CD4-positive, alpha-beta T cell (primary cell): ENCODE results near the gene SLC2A13. TPM values are rescaled to one million over a fixed set of nuclear protein-coding genes. Genes with fewer than 3 reads are reported as not detected.

Source experiments
- ATAC-seq: fragments of 200-7000 bp; cut with Tn5 transposase; one replicate; pipeline ENCODE4 v1.10.0; 2022; ENCODE audit warnings: mild to moderate bottlenecking; ENCODE audit not compliant: poor library complexity
- CTCF ChIA-PET: fragments of 350-600 bp; sonication (Branson Sonifier 250); formaldehyde crosslinking; loops from one replicate; lab custom pipeline; 2021; ENCODE audit warnings: antibody characterized with exemption, inconsistent platforms; lab: Charles Lee
- POLR2A ChIA-PET: fragments of 350-600 bp; sonication (Branson Sonifier 250); formaldehyde crosslinking; loops from one replicate; lab custom pipeline; 2021; ENCODE audit warnings: antibody characterized with exemption, inconsistent platforms; lab: Charles Lee
- DNase-seq, 14 experiments: peaks; one replicate each; pipeline ENCODE4 v3.0.0-alpha.2; 2013 to 2020; ENCODE audit warnings: mixed read lengths in 2 of 14
- H3K27ac ChIP-seq, 2 donors: one replicate each; pipeline versions ENCODE4 v1.5.1 to v1.7.0; 2013; ENCODE audit warnings: low read length in 2 of 2, low read depth in 1 of 2, mild to moderate bottlenecking in 1 of 2
- H3K27me3 ChIP-seq, 2 experiments: 1 replicate in 1 of 2; 2 replicates in 1 of 2; pipeline versions ENCODE4 v1.6.1 to v1.7.0; 2013; ENCODE audit warnings: low read length in 2 of 2, control low read depth in 1 of 2, mild to moderate bottlenecking in 1 of 2, moderate library complexity in 1 of 2; ENCODE audit not compliant: insufficient read depth in 2 of 2, control insufficient read depth in 1 of 2
- H3K36me3 ChIP-seq: one replicate; pipeline ENCODE4 v1.6.1; 2013; ENCODE audit warnings: low read length, control low read depth; ENCODE audit not compliant: insufficient read depth
- H3K4me1 ChIP-seq: one replicate; pipeline ENCODE4 v1.6.1; 2013; ENCODE audit warnings: low read length, control low read depth; ENCODE audit not compliant: insufficient read depth
- H3K4me3 ChIP-seq: one replicate; pipeline ENCODE4 v1.5.1; 2013; ENCODE audit warnings: mild to moderate bottlenecking, low read length, moderate library complexity
- H3K9me3 ChIP-seq, 2 experiments: 1 replicate in 1 of 2; 2 replicates in 1 of 2; pipeline versions ENCODE4 v1.6.1 to v1.7.0; 2013; ENCODE audit warnings: low read length in 2 of 2, mild to moderate bottlenecking in 2 of 2, control low read depth in 1 of 2, moderate library complexity in 1 of 2; ENCODE audit not compliant: control insufficient read depth in 1 of 2, insufficient read depth in 1 of 2
- H3K27ac Mint-ChIP-seq: one replicate; pipeline ENCODE4 v1.8.0; 2020; ENCODE audit warnings: mixed read lengths
- H3K27me3 Mint-ChIP-seq: one replicate; pipeline ENCODE4 v1.8.0; 2021; ENCODE audit warnings: mixed read lengths
- H3K36me3 Mint-ChIP-seq: one replicate; pipeline ENCODE4 v1.8.0; 2021; ENCODE audit warnings: low read depth, mixed read lengths
- H3K4me1 Mint-ChIP-seq: one replicate; pipeline ENCODE4 v1.8.0; 2021; ENCODE audit warnings: low read depth, mixed read lengths
- H3K4me3 Mint-ChIP-seq: one replicate; pipeline ENCODE4 v1.8.0; 2020; ENCODE audit warnings: mild to moderate bottlenecking, mixed read lengths
- H3K9me3 Mint-ChIP-seq: one replicate; pipeline ENCODE4 v1.8.0; 2020; ENCODE audit warnings: mixed read lengths
- intact Hi-C, 2 experiments: fragments of 100-400 bp; cut with DNase I in 1 of 2; cut with micrococcal nuclease in 1 of 2; formaldehyde crosslinking; loops; one replicate each; pipeline versions ENCODE4 v1.15.1 to v1.9.0; 2023 to 2025; cut with DNase I, micrococcal nuclease
- total RNA-seq, 174 experiments: library from RNA in 2 of 174; stranded (reverse) in 2 of 174; gene quantifications; one replicate each; pipeline ENCODE4 v1.2.3 and lab custom pipeline; 2021 to 2026
- TF ChIP-seq, protein P1 (sequence below): fragments of 200-600 bp; IDR thresholded peaks from one replicate; pipeline ENCODE4 v1.8.0; 2022; ENCODE audit warnings: antibody characterized with exemption, mild to moderate bottlenecking

SLC2A13 gene
- total RNA-seq, 2 experiments from 2014 or later, result 1.6 to 1.7 TPM

DNA sequence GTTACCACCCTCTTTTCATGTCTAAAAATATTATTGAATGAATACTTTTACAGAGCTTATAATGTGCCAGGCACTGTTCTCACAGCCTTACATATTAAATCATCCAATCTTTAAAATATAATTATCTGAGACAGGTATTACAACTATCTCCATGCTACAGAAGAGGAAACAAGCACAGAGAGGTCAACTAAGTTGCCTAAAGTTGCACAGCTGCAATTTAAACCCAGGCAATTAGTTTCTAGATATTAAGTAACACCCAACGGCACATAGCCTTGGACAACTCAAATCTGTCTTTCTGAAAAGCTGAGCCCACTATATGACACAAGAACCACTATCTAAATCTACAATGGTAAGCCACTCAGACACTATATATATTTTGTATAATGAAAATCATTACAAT is 92.6 kb downstream of the SLC2A13 start:
- intact Hi-C loops, result no loop called here

DNA sequence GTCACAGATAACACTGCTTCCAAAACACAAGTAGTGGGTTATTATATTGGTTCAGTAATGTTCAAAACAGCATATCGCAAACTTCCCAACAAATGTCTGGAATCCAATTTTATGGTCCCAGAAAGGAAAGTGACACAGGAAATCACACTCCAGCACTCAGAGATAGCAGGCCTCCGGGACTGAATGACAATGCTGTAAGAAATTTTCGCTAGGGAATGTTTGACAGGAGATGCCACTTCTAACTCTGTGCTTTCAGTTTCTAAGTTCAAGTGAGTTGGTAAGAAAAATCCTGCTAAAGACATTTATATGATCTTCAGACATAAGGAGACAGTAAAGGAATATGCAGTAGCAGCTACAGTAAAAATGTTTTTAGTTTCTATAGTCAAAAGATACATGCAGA is 93.2 kb downstream of the SLC2A13 start:
- no peak overlapping the region for H3K27ac Mint-ChIP-seq
- Histone ChIP-seq H3K4me1 (no peaks in the 10 kb centered on the region), H3K4me3 (no peak overlapping the region), H3K36me3 (no peaks in the 10 kb centered on the region), H3K9me3 (no peaks in the 10 kb centered on the region), H3K27ac (no peak overlapping the region), H3K27me3 (no peaks in the 10 kb centered on the region)
- no peaks in the 10 kb centered on the region for H3K9me3 Mint-ChIP-seq
- H3K4me3 Mint-ChIP-seq, result no peak overlapping the region
- H3K36me3 Mint-ChIP-seq, result no peaks in the 10 kb centered on the region
- DNase-seq (no peak), ATAC-seq (no peak)
- intact Hi-C loops, result no loop called here
- no peaks in the 10 kb centered on the region for H3K27me3 Mint-ChIP-seq
- H3K4me1 Mint-ChIP-seq, result peaks cover 10% of the 10 kb centered on the region
- ChIA-PET POLR2A (interaction anchor here (2.7 kb wide), 1 partner anchor 93 kb away, joined by 14 read pairs; the partner anchor contains the start of gene SLC2A13), CTCF (no interaction called here)
- TF ChIP-seq, protein P1, sequence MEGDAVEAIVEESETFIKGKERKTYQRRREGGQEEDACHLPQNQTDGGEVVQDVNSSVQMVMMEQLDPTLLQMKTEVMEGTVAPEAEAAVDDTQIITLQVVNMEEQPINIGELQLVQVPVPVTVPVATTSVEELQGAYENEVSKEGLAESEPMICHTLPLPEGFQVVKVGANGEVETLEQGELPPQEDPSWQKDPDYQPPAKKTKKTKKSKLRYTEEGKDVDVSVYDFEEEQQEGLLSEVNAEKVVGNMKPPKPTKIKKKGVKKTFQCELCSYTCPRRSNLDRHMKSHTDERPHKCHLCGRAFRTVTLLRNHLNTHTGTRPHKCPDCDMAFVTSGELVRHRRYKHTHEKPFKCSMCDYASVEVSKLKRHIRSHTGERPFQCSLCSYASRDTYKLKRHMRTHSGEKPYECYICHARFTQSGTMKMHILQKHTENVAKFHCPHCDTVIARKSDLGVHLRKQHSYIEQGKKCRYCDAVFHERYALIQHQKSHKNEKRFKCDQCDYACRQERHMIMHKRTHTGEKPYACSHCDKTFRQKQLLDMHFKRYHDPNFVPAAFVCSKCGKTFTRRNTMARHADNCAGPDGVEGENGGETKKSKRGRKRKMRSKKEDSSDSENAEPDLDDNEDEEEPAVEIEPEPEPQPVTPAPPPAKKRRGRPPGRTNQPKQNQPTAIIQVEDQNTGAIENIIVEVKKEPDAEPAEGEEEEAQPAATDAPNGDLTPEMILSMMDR, result no peak

More for the DNA sequence above, 92.6 kb downstream of the SLC2A13 start:
- Mint-ChIP-seq H3K36me3 (no peaks in the 10 kb centered on the region), H3K27me3 (no peaks in the 10 kb centered on the region), H3K4me1 (peaks cover 10% of the 10 kb centered on the region), H3K4me3 (no peak overlapping the region), H3K27ac (no peak overlapping the region), H3K9me3 (no peaks in the 10 kb centered on the region)
- Histone ChIP-seq H3K27me3 (no peaks in the 10 kb centered on the region), H3K4me3 (no peak overlapping the region), H3K9me3 (no peaks in the 10 kb centered on the region), H3K27ac (no peak overlapping the region), H3K36me3 (no peaks in the 10 kb centered on the region), H3K4me1 (no peaks in the 10 kb centered on the region)
- POLR2A ChIA-PET, result no interaction called here
- DNase-seq (no peak), ATAC-seq (no peak)
- TF ChIP-seq, protein P1, result no peak
- CTCF ChIA-PET, result no interaction called here

DNA sequence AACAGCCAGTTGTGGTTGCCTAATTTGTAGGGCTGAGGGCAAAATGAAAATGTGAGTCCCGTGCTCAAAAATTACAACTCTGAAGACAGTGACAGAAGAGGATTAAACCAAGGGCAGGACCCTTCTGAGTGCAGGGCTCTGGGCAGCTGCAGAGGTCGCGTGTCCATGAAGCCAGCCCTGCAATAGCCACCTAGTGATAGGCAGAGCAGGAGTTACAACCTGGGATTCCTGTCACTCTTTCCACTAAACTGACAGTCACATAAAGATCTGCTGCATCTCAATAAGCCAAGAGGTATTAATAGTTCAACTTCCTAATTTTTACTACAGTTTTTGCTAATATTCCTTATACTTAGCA is 94.1 kb downstream of the SLC2A13 start:
- CTCF ChIA-PET, result interaction anchor here (0.6 to 2.9 kb wide), 17 partner anchors 9 to 105 kb away, joined by 3 to 34 read pairs (median 4); partner anchors contain the start of gene SLC2A13
- no peaks in the 10 kb centered on the region for H3K9me3 ChIP-seq
- H3K27ac Mint-ChIP-seq, result no peak overlapping the region
- peaks cover 10% of the 10 kb centered on the region for H3K4me1 Mint-ChIP-seq
- peak overlapping the region; percentile 19 for H3K4me3 ChIP-seq
- no peaks in the 10 kb centered on the region for H3K27me3 ChIP-seq
- H3K27ac ChIP-seq, result no peak overlapping the region
- ATAC-seq, result no peak
- no peaks in the 10 kb centered on the region for H3K4me1 ChIP-seq
- no peaks in the 10 kb centered on the region for H3K36me3 Mint-ChIP-seq
- H3K4me3 Mint-ChIP-seq, result peak overlapping the region; percentile 47
- DNase-seq, result no peak
- POLR2A ChIA-PET, result interaction anchor here (1.0 to 2.7 kb wide), 2 partner anchors 94 to 105 kb away, joined by 3 to 14 read pairs; partner anchors contain the start of gene SLC2A13
- no peaks in the 10 kb centered on the region for H3K27me3 Mint-ChIP-seq
- TF ChIP-seq, protein P1, result no peak
- no peaks in the 10 kb centered on the region for H3K36me3 ChIP-seq
- H3K9me3 Mint-ChIP-seq, result no peaks in the 10 kb centered on the region
- intact Hi-C loops, result loop anchor here (1.0 kb wide), 1 partner anchor 96 kb away; no protein-coding TSS in a partner anchor
